Gastrocnemius medialis (tissue), 4 donors: Measurements from ENCODE around the gene MGST1. TPM values are rescaled to one million over a fixed set of nuclear protein-coding genes. Genes with fewer than 3 reads are reported as not detected.

ENCODE experiments used
- ATAC-seq, 2 donors: fragments of 150-250 bp; one replicate each; pipeline ENCODE4 v1.9.1; 2016
- DNase-seq, 2 donors: peaks; one replicate each; pipeline ENCODE4 v3.0.0-alpha.2; 2019
- H3K27ac ChIP-seq, 4 donors: fragments of 200-600 bp; sonication (generic); 1 replicate in 1 of 4; 2 replicates in 3 of 4; pipeline ENCODE4 v1.5.1; 2016 to 2018; ENCODE audit warnings: mild to moderate bottlenecking in 2 of 4, moderate library complexity in 1 of 4
- H3K27me3 ChIP-seq, 3 donors: fragments of 200-600 bp; sonication (generic) in 2 of 3; 1 replicate in 1 of 3; 2 replicates in 2 of 3; pipeline versions ENCODE4 v1.5.1 to v1.6.0; 2016 to 2019; ENCODE audit warnings: mild to moderate bottlenecking in 1 of 3, moderate library complexity in 1 of 3
- H3K36me3 ChIP-seq, 2 donors: fragments of 200-600 bp; sonication (generic) in 1 of 2; one replicate each; pipeline ENCODE4 v1.5.1; 2017 to 2018
- H3K4me1 ChIP-seq, 2 donors: fragments of 200-600 bp; sonication (generic) in 1 of 2; one replicate each; pipeline ENCODE4 v1.5.1; 2016 to 2017; ENCODE audit warnings: mild to moderate bottlenecking in 2 of 2
- H3K4me3 ChIP-seq, 4 donors: fragments of 200-600 bp; sonication (generic) in 3 of 4; 1 replicate in 1 of 4; 2 replicates in 3 of 4; pipeline ENCODE4 v1.5.1; 2016 to 2019; ENCODE audit warnings: mild to moderate bottlenecking in 2 of 4
- H3K9me3 ChIP-seq, 3 donors: fragments of 200-600 bp; sonication (generic) in 2 of 3; 1 replicate in 1 of 3; 2 replicates in 2 of 3; pipeline ENCODE4 v1.5.1; 2016 to 2019
- POLR2A ChIP-seq, 2 donors: fragments of 450-650 bp; IDR thresholded peaks; one replicate each; pipeline ENCODE4 v1.6.1; 2017; ENCODE audit warnings: antibody characterized with exemption in 2 of 2, mild to moderate bottlenecking in 2 of 2, moderate library complexity in 2 of 2
- in situ Hi-C, 4 donors: fragments of 200-750 bp; cut with MboI; loops; one replicate each; pipeline versions ENCODE4 v1.15.0 to v1.8.0; 2017; ENCODE audit warnings: low sequenced_read_pairs in 4 of 4
- intact Hi-C: fragments of 100-400 bp; cut with DNase I; formaldehyde crosslinking; loops from one replicate; pipeline ENCODE4 v1.15.1; 2023; ENCODE audit warnings: low total_unique reads
- total RNA-seq, 4 donors: library from RNA; depleted of rRNA; stranded (reverse); fragments of >200 nt; gene quantifications; one replicate each; pipeline versions ENCODE4 v1.1.0 to v1.2.3, GENCODE V29; 2016
- TF ChIP-seq, protein P1 (sequence below), 5 experiments: fragments of 450-650 bp in 3 of 5; fragments of 200-600 bp in 2 of 5; sonication (generic) in 2 of 5; IDR thresholded peaks in 4 of 5; conservative IDR thresholded peaks in 1 of 5; 1 replicate in 4 of 5; 2 replicates in 1 of 5; pipeline ENCODE4 v1.5.1; 2016 to 2019; ENCODE audit warnings: antibody characterized with exemption in 5 of 5, mild to moderate bottlenecking in 3 of 5, moderate library complexity in 3 of 5

The MGST1 gene
- total RNA-seq, 4 donors from 2014 or later: 11.8 to 29.5 (median 18.6) TPM

DNA sequence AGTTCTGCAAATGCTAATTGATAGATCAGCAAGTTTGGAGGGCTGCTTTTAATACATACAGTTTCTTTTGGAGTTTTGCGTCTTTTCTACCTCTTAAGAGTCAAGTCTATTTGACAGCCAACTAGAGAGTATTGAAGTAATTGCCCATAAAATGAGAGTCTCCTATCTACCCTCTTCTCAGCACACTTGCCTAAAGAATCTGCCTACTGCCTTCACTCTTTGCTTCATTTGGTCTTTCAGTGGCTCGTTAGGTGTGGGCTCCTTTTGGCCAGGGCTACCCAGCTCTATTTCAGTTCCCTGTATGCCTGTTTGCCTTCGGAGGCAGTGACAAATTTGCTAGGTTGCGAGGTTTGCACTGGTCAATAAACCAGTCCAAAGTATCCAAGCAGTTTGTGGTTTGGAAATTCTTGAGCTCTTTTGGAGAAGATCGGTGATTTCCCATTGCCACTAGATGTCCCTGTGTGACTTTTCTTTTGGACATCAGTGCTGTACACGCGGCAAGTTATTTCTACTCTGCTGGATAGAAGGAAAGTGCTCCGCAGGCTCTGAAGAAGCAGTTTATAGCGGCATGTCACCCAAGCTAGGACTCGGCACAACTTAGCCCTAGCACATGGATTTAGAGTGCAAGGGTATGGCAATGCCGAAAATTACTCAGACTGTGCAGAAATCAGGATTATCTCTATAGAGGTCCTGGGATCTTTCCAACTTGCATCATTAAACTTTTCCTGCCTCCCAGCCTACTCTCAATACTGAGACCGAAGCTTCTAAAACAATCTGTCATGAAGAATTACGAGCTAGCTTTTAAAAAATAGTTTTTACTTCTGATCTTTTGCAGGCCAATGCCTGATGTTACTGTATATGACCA, 38.6 kb downstream of the MGST1 start:
- DNase-seq: no peak
- intact Hi-C loops: no loop called here
- Histone ChIP-seq H3K27me3 (no peaks in the 10 kb centered on the region), H3K4me3 (no peak overlapping the region), H3K27ac (no peak overlapping the region), H3K9me3 (no peaks in the 10 kb centered on the region), H3K4me1 (no peaks in the 10 kb centered on the region), H3K36me3 (no peaks in the 10 kb centered on the region)
- no peak for TF ChIP-seq POLR2A (IDR thresholded peaks at IDR 0.05)
- TF ChIP-seq, protein P1, sequence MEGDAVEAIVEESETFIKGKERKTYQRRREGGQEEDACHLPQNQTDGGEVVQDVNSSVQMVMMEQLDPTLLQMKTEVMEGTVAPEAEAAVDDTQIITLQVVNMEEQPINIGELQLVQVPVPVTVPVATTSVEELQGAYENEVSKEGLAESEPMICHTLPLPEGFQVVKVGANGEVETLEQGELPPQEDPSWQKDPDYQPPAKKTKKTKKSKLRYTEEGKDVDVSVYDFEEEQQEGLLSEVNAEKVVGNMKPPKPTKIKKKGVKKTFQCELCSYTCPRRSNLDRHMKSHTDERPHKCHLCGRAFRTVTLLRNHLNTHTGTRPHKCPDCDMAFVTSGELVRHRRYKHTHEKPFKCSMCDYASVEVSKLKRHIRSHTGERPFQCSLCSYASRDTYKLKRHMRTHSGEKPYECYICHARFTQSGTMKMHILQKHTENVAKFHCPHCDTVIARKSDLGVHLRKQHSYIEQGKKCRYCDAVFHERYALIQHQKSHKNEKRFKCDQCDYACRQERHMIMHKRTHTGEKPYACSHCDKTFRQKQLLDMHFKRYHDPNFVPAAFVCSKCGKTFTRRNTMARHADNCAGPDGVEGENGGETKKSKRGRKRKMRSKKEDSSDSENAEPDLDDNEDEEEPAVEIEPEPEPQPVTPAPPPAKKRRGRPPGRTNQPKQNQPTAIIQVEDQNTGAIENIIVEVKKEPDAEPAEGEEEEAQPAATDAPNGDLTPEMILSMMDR (IDR thresholded peaks at IDR 0.05 in 4 of 5, conservative IDR thresholded peaks at IDR 0.05 in 1 of 5): no peak
- in situ Hi-C loops: no loop called here
- ATAC-seq: peak in 1 of 2 donors; percentile 46

DNA sequence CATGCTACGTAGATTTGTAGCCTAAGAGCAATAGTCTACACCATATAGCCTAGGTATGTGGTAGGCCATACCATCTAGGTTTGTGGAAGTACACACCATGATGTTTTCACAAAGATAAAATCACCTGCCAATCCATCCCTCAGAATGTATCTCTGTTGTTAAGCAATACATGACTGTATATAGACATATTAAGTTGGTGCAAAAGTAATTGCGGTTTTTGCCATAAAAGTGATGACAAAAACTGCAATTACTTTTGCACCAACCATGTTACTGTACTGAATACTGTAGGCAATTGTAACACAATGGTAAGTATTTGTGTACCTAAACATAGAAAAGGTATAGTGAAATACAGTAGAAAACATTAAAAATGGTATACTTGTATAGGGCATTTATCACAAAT, 40.5 kb downstream of the MGST1 start:
- TF ChIP-seq, protein P1 (IDR thresholded peaks at IDR 0.05 in 4 of 5, conservative IDR thresholded peaks at IDR 0.05 in 1 of 5): no peak
- no peak for TF ChIP-seq POLR2A (IDR thresholded peaks at IDR 0.05)
- intact Hi-C loops: no loop called here
- Histone ChIP-seq H3K36me3 (no peaks in the 10 kb centered on the region), H3K27ac (no peak overlapping the region), H3K4me1 (no peaks in the 10 kb centered on the region), H3K4me3 (no peak overlapping the region), H3K27me3 (no peaks in the 10 kb centered on the region), H3K9me3 (no peaks in the 10 kb centered on the region)
- ATAC-seq: no peak
- in situ Hi-C loops: no loop called here
- DNase-seq: no peak

DNA sequence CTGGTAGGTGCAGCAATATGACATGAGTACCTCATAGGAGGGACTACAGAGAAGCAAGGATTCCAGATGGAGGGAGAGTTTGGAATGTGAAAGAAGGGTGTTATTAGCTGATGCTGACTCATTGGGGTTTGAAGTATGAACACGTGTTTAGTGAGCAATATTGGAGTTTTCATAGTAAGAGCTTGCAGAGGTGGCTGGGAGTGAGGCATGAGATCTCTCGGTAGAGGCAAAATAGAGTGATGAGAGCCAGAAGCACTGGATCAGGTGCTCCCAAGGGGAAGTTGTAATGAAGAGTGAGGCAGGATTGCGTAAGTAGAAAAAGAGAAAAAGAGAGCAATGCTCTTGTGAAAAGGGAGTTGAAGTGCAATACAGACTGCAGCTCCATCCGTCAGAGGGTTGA, 42.1 kb downstream of the MGST1 start:
- Histone ChIP-seq H3K4me1 (no peaks in the 10 kb centered on the region), H3K4me3 (no peak overlapping the region), H3K27ac (no peak overlapping the region), H3K27me3 (no peaks in the 10 kb centered on the region), H3K9me3 (no peaks in the 10 kb centered on the region), H3K36me3 (no peaks in the 10 kb centered on the region)
- DNase-seq (no peak), ATAC-seq (no peak)
- TF ChIP-seq, protein P1 (IDR thresholded peaks at IDR 0.05 in 4 of 5, conservative IDR thresholded peaks at IDR 0.05 in 1 of 5): no peak
- TF ChIP-seq POLR2A (IDR thresholded peaks at IDR 0.05): no peak
- in situ Hi-C loops: no loop called here
- intact Hi-C loops: no loop called here

DNA sequence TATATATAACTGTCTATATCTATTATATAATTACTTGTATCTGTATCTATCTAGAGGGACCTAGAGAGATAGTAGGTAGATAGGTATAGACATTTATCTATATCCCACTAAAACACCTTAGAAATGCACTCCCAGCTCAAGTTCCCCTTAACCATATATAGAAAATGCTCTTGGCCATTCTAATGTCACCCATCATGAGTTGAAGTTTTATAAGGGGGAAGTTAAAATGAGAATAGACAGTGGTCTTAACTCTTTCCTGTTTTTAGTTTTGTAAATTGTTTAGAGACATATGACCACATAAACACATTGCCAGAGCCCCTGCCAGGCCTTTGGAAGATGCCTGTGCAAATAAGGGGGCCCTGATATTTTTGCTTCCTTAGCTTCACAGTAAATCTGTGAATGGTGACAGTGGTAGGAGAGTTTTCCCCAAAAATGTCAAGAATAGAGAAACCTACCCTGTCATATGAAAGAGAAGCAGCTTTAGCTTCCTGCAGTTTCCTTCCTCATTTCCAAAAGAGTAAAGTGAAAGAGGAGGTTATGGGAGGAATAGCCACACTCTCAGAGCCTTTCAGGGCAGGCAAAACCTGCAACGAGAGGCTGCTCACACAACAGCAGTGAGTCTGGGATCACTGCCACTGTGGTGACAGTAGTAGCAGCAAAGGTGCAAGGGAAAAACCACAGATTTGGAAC, 45.5 kb downstream of the MGST1 start:
- no peak overlapping the region for H3K4me3 ChIP-seq
- TF ChIP-seq, protein P1 (IDR thresholded peaks at IDR 0.05 in 4 of 5, conservative IDR thresholded peaks at IDR 0.05 in 1 of 5): no peak
- no peak for TF ChIP-seq POLR2A (IDR thresholded peaks at IDR 0.05)
- no peaks in the 10 kb centered on the region for H3K9me3 ChIP-seq
- intact Hi-C loops (no loop called here), in situ Hi-C loops (no loop called here)
- no peak for ATAC-seq
- H3K4me1 ChIP-seq: no peaks in the 10 kb centered on the region
- H3K36me3 ChIP-seq: no peaks in the 10 kb centered on the region
- no peak for DNase-seq
- no peak overlapping the region for H3K27ac ChIP-seq
- H3K27me3 ChIP-seq: no peaks in the 10 kb centered on the region
